MM.1S (cell line): Measurements from ENCODE around the gene PRKAG2.

Experiments
- DNase-seq: peaks from one replicate; pipeline ENCODE4 v3.0.0-alpha.2; 2015
- H2AFZ ChIP-seq: fragments of 300-600 bp; sonication (generic); 2 replicates; pipeline ENCODE4 v1.6.0; 2016; ENCODE audit warnings: antibody characterized with exemption, low read length
- H3F3A ChIP-seq: fragments of 300-600 bp; sonication (generic); 2 replicates; pipeline ENCODE4 v1.6.1; 2016; ENCODE audit warnings: mild to moderate bottlenecking, antibody characterized with exemption, low read length, moderate library complexity, mixed read lengths; ENCODE audit not compliant: insufficient read depth
- H3K27ac ChIP-seq: fragments of 300-600 bp; sonication (generic); 2 replicates; pipeline ENCODE4 v1.5.1; 2016; ENCODE audit warnings: mild to moderate bottlenecking, low read length
- H3K27me3 ChIP-seq: fragments of 300-600 bp; sonication (generic); replicated peaks from 2 replicates; pipeline ENCODE4 v1.6.0; 2016; ENCODE audit warnings: low read length; ENCODE audit not compliant: insufficient read depth
- H3K36me3 ChIP-seq: fragments of 300-600 bp; sonication (generic); replicated peaks from 2 replicates; pipeline ENCODE4 v1.6.1; 2016; ENCODE audit warnings: mild to moderate bottlenecking, low read length, mixed read lengths; ENCODE audit not compliant: insufficient read depth
- H3K4me1 ChIP-seq: fragments of 300-600 bp; sonication (generic); 2 replicates; pipeline ENCODE4 v1.6.1; 2016; ENCODE audit warnings: low read length, mixed read lengths
- H3K4me2 ChIP-seq: fragments of 300-600 bp; sonication (generic); 2 replicates; pipeline ENCODE4 v1.6.0; 2016; ENCODE audit warnings: low read depth, low read length
- H3K4me3 ChIP-seq: fragments of 300-600 bp; sonication (generic); 2 replicates; pipeline ENCODE4 v1.5.1; 2016; ENCODE audit warnings: low read length, mixed read lengths
- H3K79me2 ChIP-seq: fragments of 300-600 bp; sonication (generic); 2 replicates; pipeline ENCODE4 v1.6.1; 2016; ENCODE audit warnings: mixed run types, low read length, mixed read lengths
- H3K9ac ChIP-seq: fragments of 300-600 bp; sonication (generic); 2 replicates; pipeline ENCODE4 v1.6.1; 2016; ENCODE audit warnings: low read length, mixed read lengths
- H3K9me2 ChIP-seq: fragments of 300-600 bp; sonication (generic); replicated peaks from 2 replicates; pipeline ENCODE4 v1.6.1; 2016; ENCODE audit warnings: mild to moderate bottlenecking, low read length, mixed read lengths; ENCODE audit not compliant: insufficient read depth
- H3K9me3 ChIP-seq: fragments of 300-600 bp; sonication (generic); replicated peaks from 2 replicates; pipeline ENCODE4 v1.6.1; 2016; ENCODE audit warnings: mild to moderate bottlenecking, low read length, mixed read lengths; ENCODE audit not compliant: insufficient read depth
- H4K20me1 ChIP-seq: fragments of 300-600 bp; sonication (generic); 2 replicates; pipeline ENCODE4 v1.6.1; 2016; ENCODE audit warnings: mild to moderate bottlenecking, low read length, moderate library complexity, mixed read lengths; ENCODE audit not compliant: insufficient read depth
- CTCF ChIP-seq: fragments of 300-600 bp; sonication (generic); IDR thresholded peaks from 2 replicates; pipeline ENCODE4 v1.5.1; 2016; ENCODE audit warnings: antibody characterized with exemption, low read length, mixed read lengths
- EZH2 ChIP-seq: fragments of 300-600 bp; sonication (generic); optimal IDR thresholded peaks from 2 replicates; pipeline ENCODE3; 2017; ENCODE audit warnings: low read depth, mild to moderate bottlenecking, antibody characterized with exemption, low read length, mixed read lengths
- EZH2phosphoT487 ChIP-seq: fragments of 300-600 bp; sonication (generic); IDR thresholded peaks from 2 replicates; pipeline ENCODE4 v1.6.1; 2018; ENCODE audit warnings: antibody characterized with exemption, low read length

Gene PRKAG2

GRCh38 chr7:151678227-151678604 lies 198.7 kb downstream of the PRKAG2 start:
- H3K36me3 ChIP-seq = no peaks in the 10 kb centered on the region
- H3K27me3 ChIP-seq = no peaks in the 10 kb centered on the region; the same call in 1 of the 2 replicates
- no peak for TF ChIP-seq CTCF
- H3K4me3 ChIP-seq = no peak overlapping the region
- no peaks in the 10 kb centered on the region for H3F3A ChIP-seq
- H4K20me1 ChIP-seq = no peaks in the 10 kb centered on the region
- no peak overlapping the region for H2AFZ ChIP-seq
- H3K4me2 ChIP-seq = no peak overlapping the region
- no peaks in the 10 kb centered on the region for H3K9me2 ChIP-seq
- no peak overlapping the region for H3K9ac ChIP-seq
- no peaks in the 10 kb centered on the region for H3K79me2 ChIP-seq
- no peak for DNase-seq
- no peaks in the 10 kb centered on the region for H3K4me1 ChIP-seq
- no peak overlapping the region for H3K27ac ChIP-seq
- H3K9me3 ChIP-seq = no peaks in the 10 kb centered on the region

GRCh38 chr7:151677581-151678226 lies 199.2 kb downstream of the PRKAG2 start:
- no peaks in the 10 kb centered on the region for H4K20me1 ChIP-seq
- no peak overlapping the region for H3K27ac ChIP-seq
- no peaks in the 10 kb centered on the region for H3F3A ChIP-seq
- H3K4me3 ChIP-seq = no peak overlapping the region
- TF ChIP-seq CTCF (no peak), EZH2phosphoT487 (no peak), EZH2 (no peak)
- DNase-seq = peak; percentile 26
- no peaks in the 10 kb centered on the region for H3K9me2 ChIP-seq
- H3K9me3 ChIP-seq = no peaks in the 10 kb centered on the region
- no peak overlapping the region for H2AFZ ChIP-seq
- H3K9ac ChIP-seq = no peak overlapping the region
- H3K79me2 ChIP-seq = no peaks in the 10 kb centered on the region
- no peaks in the 10 kb centered on the region; the same call in 1 of the 2 replicates for H3K27me3 ChIP-seq
- H3K36me3 ChIP-seq = no peaks in the 10 kb centered on the region
- H3K4me1 ChIP-seq = no peaks in the 10 kb centered on the region
- peak overlapping the region; percentile 10; the same call in 1 of the 2 replicates for H3K4me2 ChIP-seq

GRCh38 chr7:151676759-151677158 lies 200.2 kb downstream of the PRKAG2 start:
- Histone ChIP-seq H3K4me2 (no peak overlapping the region), H3K4me1 (no peaks in the 10 kb centered on the region), H3K27me3 (no peaks in the 10 kb centered on the region; the same call in 1 of the 2 replicates), H3K4me3 (no peak overlapping the region), H3K27ac (no peak overlapping the region), H3F3A (no peaks in the 10 kb centered on the region), H3K79me2 (no peaks in the 10 kb centered on the region), H3K9me3 (no peaks in the 10 kb centered on the region), H3K9ac (no peak overlapping the region), H3K9me2 (no peaks in the 10 kb centered on the region), H4K20me1 (no peaks in the 10 kb centered on the region), H3K36me3 (no peaks in the 10 kb centered on the region), H2AFZ (no peak overlapping the region)
- DNase-seq = no peak
- no peak for TF ChIP-seq EZH2phosphoT487
- TF ChIP-seq EZH2 = no peak
- TF ChIP-seq CTCF = no peak
